HPDE6-E6E7 (cell line): Measurements from ENCODE around the gene GJC1.

Experiments used
- DNase-seq: peaks from one replicate; pipeline ENCODE4 v3.0.0; 2011; ENCODE audit warnings: missing footprints; ENCODE audit errors: extremely low spot score

GJC1 gene

GRCh38 chr17:44801880-44802279, 28.2 kb downstream of the GJC1 start:
- no peak for DNase-seq

DNA sequence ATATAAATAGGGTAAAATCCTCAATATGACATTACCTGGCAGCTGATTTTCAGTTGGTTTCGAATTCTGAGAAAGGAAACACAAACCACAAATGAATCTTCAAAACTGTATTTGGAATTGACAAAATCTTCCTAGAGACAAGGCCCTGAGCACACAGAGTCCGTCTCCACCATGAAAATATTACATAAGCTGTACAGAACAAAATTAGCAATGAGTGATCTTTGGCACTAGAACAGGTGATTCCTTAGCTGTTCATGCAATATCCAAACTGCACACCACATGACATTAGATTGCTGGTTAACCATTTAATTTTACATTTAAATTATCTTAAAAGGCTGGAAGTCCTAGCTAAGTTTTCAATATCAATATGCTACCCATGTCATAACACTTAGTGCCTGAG, 31.7 kb downstream of the GJC1 start:
- DNase-seq: no peak

GRCh38 chr17:44797802-44798201, 32.3 kb downstream of the GJC1 start:
- DNase-seq: no peak

GRCh38 chr17:44796731-44797130, 33.4 kb downstream of the GJC1 start:
- DNase-seq: no peak

DNA sequence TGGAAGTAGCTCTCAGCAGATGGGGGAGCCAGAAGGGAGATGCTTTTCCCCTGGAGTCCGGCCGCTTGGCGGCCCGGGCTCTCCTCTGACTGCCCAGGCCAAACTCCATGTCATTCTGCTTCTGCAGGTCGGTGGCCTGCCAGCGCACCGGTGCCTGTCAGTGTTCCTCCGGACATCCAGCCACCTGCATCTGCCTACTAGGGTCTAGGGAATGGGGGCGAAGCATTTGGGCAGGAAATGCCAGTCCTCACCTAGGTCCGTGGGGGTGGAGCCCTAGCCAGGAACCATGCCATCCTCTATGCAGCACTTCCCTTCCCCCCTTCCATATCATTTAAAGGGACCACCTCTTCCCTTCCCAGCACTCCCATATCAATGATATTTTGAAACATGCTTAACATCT, 34.2 kb downstream of the GJC1 start:
- no peak for DNase-seq

- DNase-seq: no peak
Observed at GRCh38 chr17:44795421-44795820, 34.7 kb downstream of the GJC1 start.

GRCh38 chr17:44794851-44795413, 35.2 kb downstream of the GJC1 start:
- DNase-seq: peak; percentile 39

GRCh38 chr17:44793885-44794842, 35.9 kb downstream of the GJC1 start:
- no peak for DNase-seq

GRCh38 chr17:44792276-44792675, 37.8 kb downstream of the GJC1 start:
- DNase-seq: no peak

DNA sequence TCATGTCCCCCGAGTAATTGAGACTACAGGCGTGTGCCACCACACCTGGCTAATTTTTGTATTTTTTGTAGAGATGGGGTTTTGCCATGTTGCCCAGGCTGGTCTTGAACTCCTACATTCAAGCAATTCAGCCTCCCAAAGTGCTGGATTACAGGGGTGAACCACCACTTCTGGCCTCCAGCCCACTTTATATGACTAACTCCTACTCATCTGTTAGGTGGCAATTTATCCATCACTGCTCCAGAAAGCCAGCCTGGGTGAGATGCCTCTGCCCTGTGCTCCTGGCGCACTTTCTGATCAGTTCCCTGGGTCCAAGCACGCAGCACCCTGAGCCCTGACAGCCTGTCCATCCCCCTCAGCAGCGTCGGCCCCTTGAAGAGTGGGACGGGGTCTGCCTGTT, 41.9 kb downstream of the GJC1 start:
- DNase-seq: no peak

GRCh38 chr17:44787271-44787940, 42.7 kb downstream of the GJC1 start:
- DNase-seq: no peak

GRCh38 chr17:44786551-44787081, 43.5 kb downstream of the GJC1 start:
- no peak for DNase-seq

- no peak for DNase-seq
Observed at GRCh38 chr17:44785921-44786320, 44.2 kb downstream of the GJC1 start.

DNA sequence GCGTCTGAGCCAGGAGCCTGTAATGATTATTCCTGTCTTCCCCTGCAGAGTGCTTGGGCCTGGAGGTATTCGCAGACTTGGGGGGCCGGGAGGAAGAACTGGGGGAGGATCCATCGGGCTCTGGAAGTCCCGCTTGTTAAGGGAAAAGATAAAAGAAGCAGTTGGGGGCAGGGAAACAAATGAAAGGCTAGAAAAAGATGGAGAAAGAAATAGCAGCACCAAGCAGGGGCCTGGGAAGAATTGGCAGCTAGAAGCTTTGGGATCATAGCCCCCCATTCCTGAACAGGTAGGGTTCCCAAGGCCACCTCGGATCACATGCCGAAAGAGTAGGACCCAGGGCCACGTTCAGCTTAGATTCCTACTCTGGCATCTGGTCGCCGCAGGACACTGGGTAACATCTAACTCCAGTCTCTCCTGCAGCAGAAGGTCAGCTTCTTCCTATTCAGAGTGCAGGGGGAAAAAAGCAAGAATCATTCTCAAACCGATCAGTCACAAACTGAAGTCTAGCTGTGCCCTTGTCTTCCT, 47.7 kb downstream of the GJC1 start:
- DNase-seq: no peak

- no peak for DNase-seq
Observed at GRCh38 chr17:44781551-44782325, 48.3 kb downstream of the GJC1 start.

GRCh38 chr17:44780845-44781480, 49.1 kb downstream of the GJC1 start:
- no peak for DNase-seq

DNA sequence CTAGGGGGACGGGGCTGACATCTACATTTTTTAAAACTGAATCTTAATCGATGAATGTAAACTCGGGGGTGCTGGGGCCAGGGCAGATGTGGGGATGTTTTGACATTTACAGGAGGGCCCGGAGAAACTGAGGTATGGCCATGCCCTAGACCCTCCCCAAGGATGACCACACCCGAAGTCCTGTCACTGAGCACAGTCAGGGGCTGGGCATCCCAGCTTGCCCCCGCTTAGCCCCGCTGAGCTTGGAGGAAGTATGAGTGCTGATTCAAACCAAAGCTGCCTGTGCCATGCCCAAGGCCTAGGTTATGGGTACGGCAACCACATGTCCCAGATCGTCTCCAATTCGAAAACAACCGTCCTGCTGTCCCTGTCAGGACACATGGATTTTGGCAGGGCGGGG, 49.9 kb downstream of the GJC1 start:
- no peak for DNase-seq

GRCh38 chr17:44779211-44780025, 50.7 kb downstream of the GJC1 start:
- DNase-seq: peak; percentile 87

DNA sequence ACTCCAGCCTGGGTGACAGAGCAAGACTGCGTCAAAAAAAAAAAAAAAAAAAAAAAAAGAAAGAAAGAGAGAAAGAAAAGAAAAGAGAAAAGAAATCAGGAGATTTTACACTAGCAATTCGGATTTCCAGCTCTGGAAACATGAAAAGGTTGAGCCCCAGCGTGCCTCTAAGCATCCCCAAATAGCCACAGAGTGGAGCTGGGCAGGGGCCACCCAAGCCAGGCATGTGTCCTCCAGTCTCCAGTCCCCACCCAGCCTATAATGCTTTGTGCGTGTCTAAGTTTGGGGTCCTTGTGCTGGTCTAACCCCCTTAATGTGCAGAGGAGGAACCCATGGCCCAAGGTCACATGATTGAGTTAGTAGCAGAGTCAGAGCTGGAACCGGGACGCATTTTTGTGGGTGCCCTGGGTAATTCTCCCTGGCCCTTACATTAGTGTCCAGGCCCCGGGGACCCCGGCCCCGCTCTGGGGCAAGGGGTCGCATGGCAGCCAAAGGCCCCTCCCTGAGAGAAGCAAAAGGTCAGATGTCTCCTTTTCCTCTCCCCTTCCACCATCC, 51.4 kb downstream of the GJC1 start:
- DNase-seq: no peak
